ENCODE results near the gene FBXO21. TPM values are rescaled to one million over a fixed set of nuclear protein-coding genes. Genes with fewer than 3 reads are reported as not detected.

FBXO21 gene
- total and polyA plus RNA-seq, 8 donors = 7.4 to 494 (median 32.2) TPM

GRCh38 chr12:117124421-117125271 lies 65.6 kb downstream of the FBXO21 start:
- DNase-seq = no peak
- H3K9me3 ChIP-seq = no peaks in the 10 kb centered on the region
- H3K4me3 ChIP-seq = no peak overlapping the region
- intact Hi-C loops (cut with DNase I; ENCODE audit: low total_unique reads) = no loop called here
- TF ChIP-seq POLR2A (IDR thresholded peaks at IDR 0.05) = no peak
- TF ChIP-seq POLR2AphosphoS5 (IDR thresholded peaks at IDR 0.05) = no peak
- no peak for TF ChIP-seq CTCF (IDR thresholded peaks at IDR 0.05)
- TF ChIP-seq EP300 (IDR thresholded peaks at IDR 0.05) = no peak
- no peak overlapping the region for H3K27ac ChIP-seq
- 83 to 87% (median 84%) methylated on average over 8 of the region's 8 CpGs for WGBS, 5 donors
- H3K36me3 ChIP-seq = no peaks in the 10 kb centered on the region
- H3K27me3 ChIP-seq = no peaks in the 10 kb centered on the region
- peaks cover 0 to 10% (median 5%) of the 10 kb centered on the region in 4 donors for H3K4me1 ChIP-seq

GRCh38 chr12:117121441-117121840 lies 68.8 kb downstream of the FBXO21 start:
- 76 to 86% (median 80%) methylated on average over 3 of the region's 3 CpGs for WGBS, 5 donors
- Histone ChIP-seq H3K27me3 (no peaks in the 10 kb centered on the region), H3K4me3 (no peak overlapping the region), H3K4me1 (peaks cover 4 to 28% (median 16%) of the 10 kb centered on the region in 4 donors), H3K9me3 (no peaks in the 10 kb centered on the region), H3K27ac (no peak overlapping the region), H3K36me3 (no peaks in the 10 kb centered on the region)
- DNase-seq = no peak
- no peak for TF ChIP-seq POLR2A (IDR thresholded peaks at IDR 0.05)
- intact Hi-C loops (cut with DNase I; ENCODE audit: low total_unique reads) = no loop called here

GRCh38 chr12:117120787-117121186 lies 69.5 kb downstream of the FBXO21 start:
- no peak overlapping the region for H3K27ac ChIP-seq
- no peak for TF ChIP-seq POLR2AphosphoS5 (IDR thresholded peaks at IDR 0.05)
- TF ChIP-seq EP300 (IDR thresholded peaks at IDR 0.05) = no peak
- TF ChIP-seq POLR2A (IDR thresholded peaks at IDR 0.05) = no peak
- TF ChIP-seq CTCF (IDR thresholded peaks at IDR 0.05) = no peak
- no peak overlapping the region for H3K4me3 ChIP-seq
- no peaks in the 10 kb centered on the region for H3K27me3 ChIP-seq
- peaks cover 4 to 28% (median 16%) of the 10 kb centered on the region in 4 donors for H3K4me1 ChIP-seq
- no peak for DNase-seq
- WGBS, 5 donors = 70 to 78% (median 74%) methylated on average over 8 to 9 of the region's 9 CpGs
- intact Hi-C loops (cut with DNase I; ENCODE audit: low total_unique reads) = no loop called here
- H3K9me3 ChIP-seq = no peaks in the 10 kb centered on the region
- no peaks in the 10 kb centered on the region for H3K36me3 ChIP-seq

- Histone ChIP-seq H3K27ac (no peak overlapping the region), H3K9me3 (no peaks in the 10 kb centered on the region), H3K36me3 (no peaks in the 10 kb centered on the region), H3K27me3 (no peaks in the 10 kb centered on the region), H3K4me1 (peaks cover 4 to 23% (median 12%) of the 10 kb centered on the region in 4 donors), H3K4me3 (no peak overlapping the region)
- TF ChIP-seq POLR2A (IDR thresholded peaks at IDR 0.05) (no peak), CTCF (IDR thresholded peaks at IDR 0.05) (peak in 5 of 7 experiments; percentile 49 to 81 (median 65)), POLR2AphosphoS5 (IDR thresholded peaks at IDR 0.05) (no peak), EP300 (IDR thresholded peaks at IDR 0.05) (no peak)
- intact Hi-C loops (cut with DNase I; ENCODE audit: low total_unique reads) = loop anchor here (5.0 kb wide), 1 partner anchor 92 kb away; no protein-coding TSS in a partner anchor
- 47 to 61% (median 51%) methylated on average over 6 of the region's 6 CpGs for WGBS, 5 donors
- DNase-seq = no peak
Observed at GRCh38 chr12:117119592-117120198, 70.6 kb downstream of the FBXO21 start.

All from stomach (tissue), 9 donors.